Astrocyte (in vitro differentiated cells and primary cell): ENCODE results near the gene DACH2.

ENCODE experiments used
- EZH2 ChIP-seq: IDR thresholded peaks from 2 replicates; pipeline ENCODE4 v1.6.1; 2012; ENCODE audit warnings: mild to moderate bottlenecking, low read length, inconsistent platforms; ENCODE audit not compliant: insufficient read depth
- TF ChIP-seq, protein P1 (sequence below): IDR thresholded peaks from 2 replicates; pipeline ENCODE4 v1.5.1; 2011; ENCODE audit warnings: low read depth, mild to moderate bottlenecking, inconsistent platforms, low read length, moderate library complexity; ENCODE audit not compliant: insufficient read depth

GRCh38 chrX:86407371-86407770, 259.1 kb downstream of the DACH2 start:
- TF ChIP-seq, protein P1, sequence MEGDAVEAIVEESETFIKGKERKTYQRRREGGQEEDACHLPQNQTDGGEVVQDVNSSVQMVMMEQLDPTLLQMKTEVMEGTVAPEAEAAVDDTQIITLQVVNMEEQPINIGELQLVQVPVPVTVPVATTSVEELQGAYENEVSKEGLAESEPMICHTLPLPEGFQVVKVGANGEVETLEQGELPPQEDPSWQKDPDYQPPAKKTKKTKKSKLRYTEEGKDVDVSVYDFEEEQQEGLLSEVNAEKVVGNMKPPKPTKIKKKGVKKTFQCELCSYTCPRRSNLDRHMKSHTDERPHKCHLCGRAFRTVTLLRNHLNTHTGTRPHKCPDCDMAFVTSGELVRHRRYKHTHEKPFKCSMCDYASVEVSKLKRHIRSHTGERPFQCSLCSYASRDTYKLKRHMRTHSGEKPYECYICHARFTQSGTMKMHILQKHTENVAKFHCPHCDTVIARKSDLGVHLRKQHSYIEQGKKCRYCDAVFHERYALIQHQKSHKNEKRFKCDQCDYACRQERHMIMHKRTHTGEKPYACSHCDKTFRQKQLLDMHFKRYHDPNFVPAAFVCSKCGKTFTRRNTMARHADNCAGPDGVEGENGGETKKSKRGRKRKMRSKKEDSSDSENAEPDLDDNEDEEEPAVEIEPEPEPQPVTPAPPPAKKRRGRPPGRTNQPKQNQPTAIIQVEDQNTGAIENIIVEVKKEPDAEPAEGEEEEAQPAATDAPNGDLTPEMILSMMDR: no peak
- TF ChIP-seq EZH2: no peak
